Stimulated activated CD4-positive, alpha-beta T cell treated with anti-CD3 and anti-CD28 coated beads, Interleukin-2, amount 100 ng/mL, for 24 hours (primary cell): Measurements from ENCODE around the gene SLC25A53.
"Not testable (repeated sequence)": the region's sequence is repeated elsewhere in the genome, so short reads cannot be mapped to it uniquely, and the experiment has no call there.

ENCODE experiments used
- DNase-seq, 2 donors: peaks; one replicate each; pipeline ENCODE4 v3.0.0-alpha.2; 2020

SLC25A53 gene

DNA sequence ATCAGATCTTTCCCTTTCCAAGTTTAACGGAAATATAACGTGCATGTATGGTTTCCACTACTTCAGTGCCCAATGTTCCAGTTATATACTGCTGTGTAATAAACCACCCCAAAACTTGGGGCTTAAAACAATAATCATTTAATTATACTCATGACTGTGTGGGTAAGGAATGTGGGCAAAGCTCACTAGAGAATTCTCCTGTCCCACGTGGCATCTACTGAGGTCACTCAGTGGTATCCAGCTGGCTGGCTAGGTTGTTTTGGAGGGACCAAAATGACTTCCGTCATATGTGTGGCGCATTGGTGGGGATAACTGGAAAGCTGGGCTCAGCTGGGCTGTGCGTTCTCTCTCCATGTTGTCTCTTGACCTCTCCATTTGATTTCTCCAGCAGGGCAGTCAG lies 26.0 kb downstream of the SLC25A53 start:
- DNase-seq: no peak

DNA sequence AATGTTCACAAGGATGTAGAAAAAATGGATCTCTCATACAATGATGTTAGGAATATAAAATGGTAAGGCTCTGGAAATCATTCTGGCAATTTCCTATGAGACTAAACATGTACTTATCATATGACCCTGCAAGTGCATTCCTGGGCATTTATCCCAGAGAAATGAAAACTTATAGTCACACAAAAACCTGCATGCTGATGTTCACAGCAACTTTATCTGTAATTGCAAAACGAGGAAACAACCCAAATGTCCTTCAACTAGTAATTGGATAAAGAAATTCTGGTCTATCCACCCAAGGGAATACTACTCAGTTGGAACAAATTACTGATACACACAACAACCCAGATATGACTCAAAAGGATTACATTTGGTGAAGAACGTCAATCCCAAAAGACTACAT lies 30.0 kb downstream of the SLC25A53 start:
- no peak for DNase-seq

DNA sequence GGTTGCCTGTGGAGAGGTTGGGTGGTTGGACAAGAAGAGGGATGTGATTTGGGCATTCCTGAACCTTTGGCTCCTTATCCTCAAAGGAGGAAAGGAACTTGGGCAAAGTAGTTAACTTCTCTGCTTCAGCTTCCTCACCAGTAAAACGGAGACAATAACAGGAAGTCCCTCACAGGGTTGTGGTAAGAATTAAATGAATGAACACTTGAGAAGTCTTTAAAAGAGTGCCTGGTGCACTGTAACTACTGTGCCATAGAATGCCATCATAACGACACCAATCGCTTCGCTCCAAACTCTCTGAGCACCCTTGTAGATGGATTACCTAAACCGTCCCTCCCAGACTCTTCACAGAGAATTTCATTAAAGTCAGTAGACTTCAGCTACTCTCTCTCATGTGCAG lies 34.0 kb downstream of the SLC25A53 start:
- DNase-seq: no peak

DNA sequence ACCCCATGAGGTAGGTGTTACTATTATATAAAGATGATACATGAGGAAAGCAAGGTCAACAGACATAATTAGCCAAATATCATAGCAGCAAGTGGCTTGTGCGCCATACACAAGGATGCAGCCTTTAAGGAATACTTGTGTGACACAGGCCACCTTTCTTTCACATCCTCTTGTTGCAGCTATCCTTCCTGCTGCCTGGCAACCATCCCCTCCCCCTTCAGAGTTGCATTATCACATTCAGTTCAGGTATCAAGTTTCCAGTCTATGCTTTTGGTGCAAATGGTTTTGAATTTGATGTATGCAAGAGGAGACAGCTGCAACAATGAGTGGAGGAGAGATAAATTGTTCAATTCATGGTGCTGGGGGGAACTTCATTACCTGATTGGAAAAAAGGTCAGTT lies 38.0 kb downstream of the SLC25A53 start:
- no peak for DNase-seq

DNA sequence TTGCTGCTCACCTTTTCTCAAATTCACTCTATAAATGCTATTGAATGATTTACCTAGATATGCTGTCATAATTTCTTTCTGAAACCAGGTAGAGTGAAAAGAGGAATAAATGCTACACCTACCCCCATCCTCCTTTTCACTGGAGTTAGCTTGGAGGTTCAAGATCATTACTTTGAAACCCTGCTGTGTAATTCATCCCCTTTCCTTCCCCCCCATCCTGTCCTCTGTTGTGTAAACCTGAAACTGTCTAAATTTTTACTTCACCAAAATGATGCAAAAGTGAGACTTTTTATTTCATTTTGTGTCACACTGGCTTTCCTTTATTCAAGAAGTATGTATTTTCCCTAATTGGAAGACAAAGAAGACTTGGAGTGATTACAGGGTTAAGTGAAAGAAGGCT lies 39.0 kb downstream of the SLC25A53 start:
- no peak for DNase-seq

DNA sequence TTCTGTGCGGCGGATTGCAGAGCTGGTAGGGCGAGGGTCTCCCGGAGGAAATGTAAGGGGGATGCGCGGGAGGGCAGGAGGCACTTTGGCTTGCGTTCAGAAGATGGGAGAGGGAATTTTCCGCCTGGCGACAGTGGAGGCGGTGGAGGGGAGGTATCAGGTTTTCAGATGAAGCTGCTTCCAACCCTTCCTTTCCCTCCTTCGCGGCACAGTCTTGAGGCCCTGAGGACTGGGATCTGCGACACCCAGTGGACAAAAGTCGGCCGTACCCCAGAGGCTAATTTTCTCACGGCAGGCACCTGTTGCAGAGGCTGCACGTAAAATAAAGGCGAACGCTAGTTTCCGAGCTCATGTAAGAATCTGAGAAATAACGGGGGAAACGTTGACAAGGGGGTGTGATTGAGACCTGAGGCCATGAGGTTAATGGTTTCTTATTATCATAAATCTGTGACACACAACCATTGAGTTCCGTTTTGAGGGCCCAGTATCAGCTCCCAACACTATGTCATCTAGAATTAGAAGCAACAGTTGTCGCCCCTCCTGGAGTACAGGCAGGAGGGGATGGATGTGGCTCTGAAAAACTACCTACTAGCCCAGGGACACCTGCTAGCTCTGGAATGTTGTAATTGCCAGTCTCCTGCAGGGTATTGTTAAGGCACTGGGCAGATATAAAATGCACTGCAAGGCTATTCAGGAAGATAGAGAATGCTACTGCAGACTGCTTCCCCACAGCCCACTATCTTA lies 43.4 kb downstream of the SLC25A53 start:
- peak; percentile 48 to 51 for DNase-seq

DNA sequence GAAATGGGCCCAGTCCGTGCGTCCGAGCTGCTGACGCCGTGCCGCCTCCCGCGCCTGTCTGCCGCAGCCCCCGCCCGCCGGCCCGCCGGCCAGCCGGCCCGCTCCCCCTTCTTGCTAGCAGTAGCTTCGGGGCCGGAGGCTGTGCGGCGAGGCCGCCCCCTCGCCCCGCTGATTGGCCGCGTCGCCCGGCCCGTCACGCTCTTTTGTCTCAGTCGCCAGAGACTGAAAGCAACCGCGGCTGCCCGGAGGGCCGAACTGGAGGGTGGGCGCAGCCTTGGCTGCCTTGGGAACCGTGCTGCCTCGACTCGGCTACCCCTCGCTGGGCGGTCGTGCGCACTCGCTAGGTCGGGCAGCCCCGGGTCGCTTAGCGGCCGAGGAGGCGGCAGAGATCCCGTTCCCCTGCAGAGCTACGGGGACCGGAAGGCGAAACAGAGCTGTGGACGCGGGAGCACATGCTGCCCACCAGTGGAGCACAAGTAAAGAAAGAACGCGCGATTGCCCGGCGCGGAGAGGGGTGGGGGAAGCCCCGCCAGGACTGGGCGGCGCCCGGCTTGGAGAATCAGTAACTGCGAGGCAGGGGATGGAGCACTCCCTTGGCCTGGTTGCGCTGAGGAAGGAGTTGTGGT lies 44.4 kb downstream of the SLC25A53 start, which contains the start of gene ZCCHC18:
Gene ZCCHC18, plus strand, starts transcription at position 198 of the 626 bp plus-strand sequence. CDS start 1,589 bp downstream, outside the sequence.
- DNase-seq: peak; percentile 32 to 46

DNA sequence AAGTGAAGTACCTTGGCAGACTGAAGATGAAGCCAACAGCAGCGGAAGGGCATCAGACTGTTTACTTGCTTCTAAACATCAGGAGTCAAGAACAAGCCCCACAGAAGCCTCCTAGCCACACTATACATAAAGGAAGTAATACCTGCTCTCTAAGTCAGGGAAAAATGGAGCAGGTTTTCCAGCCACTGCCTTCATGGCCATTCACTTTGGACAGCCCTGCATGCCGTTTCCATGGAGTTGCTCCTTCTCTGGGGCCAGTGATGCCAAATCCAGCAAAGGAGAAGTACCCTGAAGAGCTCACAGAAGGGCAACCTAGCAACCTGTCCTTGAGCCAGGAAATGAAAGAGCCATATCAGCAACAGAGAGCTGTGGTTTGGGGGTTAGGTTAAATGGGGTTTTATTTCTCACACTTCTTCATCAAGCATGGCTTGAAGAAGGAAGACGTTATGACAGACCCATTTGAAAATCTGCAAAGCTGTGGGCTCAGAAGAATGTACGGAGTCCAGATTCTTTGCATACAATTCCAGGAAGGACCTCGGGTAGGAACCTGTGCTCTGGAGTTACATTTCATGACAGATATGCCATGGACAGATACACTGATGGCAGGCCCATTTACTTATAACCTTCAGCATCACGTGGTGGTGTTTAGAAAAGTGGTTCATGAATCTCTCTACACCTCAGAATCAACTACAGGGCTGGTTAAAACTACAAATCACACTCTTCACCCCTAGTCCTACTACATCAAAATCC lies 46.1 kb downstream of the SLC25A53 start:
- DNase-seq: not testable (repeated sequence)

DNA sequence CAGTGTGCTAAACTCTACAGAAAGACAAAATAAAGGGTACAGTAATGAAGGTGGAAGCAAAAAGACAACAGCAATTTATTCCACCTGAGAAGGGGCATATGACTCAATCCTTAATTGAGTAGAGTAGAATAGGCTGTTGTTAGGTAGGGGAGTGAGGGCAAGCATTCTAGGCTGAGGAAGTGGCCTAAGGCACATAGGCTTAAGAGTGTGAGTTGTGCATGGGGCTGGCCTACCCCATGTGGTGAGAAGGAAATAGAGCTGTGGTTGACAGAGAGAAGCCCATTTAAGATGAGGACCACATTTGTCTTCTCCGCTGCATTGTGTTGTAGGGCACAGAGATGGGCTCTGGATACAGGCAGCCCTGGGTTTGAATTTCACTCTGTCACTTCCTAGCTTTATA lies 47.9 kb downstream of the SLC25A53 start:
- DNase-seq: no peak

DNA sequence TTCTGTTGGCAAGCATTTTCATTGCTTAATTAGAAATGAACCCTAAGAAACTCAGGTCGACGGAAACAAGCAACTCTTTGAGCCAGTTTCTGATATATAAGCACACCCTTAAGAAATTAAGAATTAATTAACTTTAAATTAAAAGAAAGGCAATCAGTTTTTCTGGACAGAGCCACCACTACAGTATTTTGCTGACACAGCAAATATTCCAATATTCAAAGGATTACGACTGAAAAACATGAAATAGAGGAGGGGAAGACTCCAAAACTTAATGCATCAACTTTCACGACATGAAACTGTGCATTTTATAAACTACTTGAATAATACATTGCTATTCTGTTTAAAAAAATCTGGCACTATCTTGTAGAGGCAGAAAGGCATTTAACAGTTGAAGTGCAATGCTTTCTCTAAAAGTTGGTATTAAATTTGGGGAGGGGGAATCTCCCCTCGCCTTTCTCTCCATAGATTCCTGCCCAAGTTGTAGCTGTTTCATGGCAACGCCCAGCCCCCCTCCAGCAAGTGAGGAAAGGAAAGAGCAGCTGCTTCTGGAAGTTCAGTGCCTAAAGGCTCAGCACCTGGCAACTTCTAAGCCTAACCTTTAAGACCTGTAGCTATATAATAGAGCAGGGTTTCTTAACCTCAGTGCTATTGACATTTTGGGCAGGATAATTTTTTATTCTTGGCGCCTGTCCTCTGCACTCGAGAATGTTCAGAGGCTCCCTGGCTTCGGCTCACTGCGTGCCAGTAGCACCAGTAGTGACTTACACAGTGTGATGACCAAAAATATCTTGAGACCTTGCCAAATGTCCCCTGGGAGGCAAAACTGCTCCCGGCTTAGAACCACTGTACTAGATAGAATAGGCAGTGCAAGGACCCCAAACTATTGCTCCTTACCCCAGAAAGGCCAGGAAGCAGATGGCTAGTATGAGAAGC lies 51.2 kb downstream of the SLC25A53 start:
- DNase-seq: no peak

DNA sequence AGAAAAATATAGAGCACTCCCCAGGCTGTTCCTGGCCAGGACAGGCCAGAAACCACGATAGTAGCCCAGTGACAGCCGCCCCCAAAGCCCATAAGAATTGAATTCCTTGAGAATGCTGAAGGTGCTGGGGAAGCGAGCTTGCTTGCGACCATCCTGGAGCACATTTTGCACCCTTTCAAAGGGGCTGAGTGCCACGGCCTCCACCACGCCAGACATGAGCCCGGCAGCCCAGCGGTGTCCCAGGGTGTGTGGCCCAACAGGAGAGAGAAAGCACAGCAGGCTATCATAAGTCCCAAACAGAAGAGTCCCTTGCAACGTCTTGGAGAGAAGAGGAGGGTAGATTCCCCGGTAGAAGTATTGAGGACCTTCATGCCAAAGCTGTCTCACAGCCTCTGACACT lies 52.1 kb downstream of the SLC25A53 start:
- DNase-seq: no peak

DNA sequence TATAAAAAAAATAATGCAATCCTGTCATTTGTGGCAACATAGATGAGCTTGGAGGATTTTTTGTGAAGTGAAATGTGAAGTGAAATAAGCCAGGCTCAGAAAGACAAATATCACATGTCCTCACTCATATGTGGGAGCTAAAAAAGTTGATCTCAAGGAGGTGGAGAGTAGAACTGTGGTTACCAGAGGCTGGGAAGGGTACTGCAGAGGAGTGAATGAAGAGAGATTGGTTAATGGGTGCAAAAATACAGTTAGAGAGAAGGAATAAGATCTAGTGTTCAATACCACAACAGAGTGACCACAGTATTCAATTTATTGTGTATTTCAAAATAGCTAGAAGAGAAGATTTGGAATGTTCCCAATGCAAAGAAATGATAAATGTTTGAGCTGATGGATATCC lies 57.9 kb downstream of the SLC25A53 start:
- DNase-seq: no peak

DNA sequence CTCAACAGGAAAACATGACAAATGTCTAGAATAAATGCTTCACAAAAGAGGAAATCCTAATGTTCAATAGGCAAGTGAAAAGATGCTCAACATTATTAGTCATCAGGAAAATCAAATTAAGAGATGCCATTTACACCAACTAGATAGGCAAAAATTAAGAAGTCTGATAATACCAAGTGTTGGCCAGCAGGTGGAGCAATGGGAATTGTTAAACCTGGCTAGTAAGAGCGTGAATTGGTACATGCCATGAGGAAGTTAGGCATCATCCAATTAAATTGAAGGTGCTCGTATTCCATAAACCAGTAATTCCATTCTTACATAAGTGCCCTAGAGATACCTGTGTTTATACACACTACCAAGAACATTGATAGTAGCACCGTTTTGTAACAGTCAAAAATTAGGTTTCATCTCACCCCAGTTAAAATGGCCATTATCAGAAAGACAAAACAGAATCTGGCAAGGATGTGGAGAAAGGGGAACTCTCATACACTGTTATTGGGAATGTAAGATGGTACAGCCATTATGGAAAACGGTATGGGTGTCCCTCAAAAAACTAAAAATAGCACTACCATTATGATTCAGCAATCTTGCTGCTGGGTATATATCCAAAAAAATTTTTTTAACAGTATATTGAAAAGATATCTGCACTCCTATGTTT lies 58.5 kb downstream of the SLC25A53 start:
- peak; percentile 34 to 49 for DNase-seq

DNA sequence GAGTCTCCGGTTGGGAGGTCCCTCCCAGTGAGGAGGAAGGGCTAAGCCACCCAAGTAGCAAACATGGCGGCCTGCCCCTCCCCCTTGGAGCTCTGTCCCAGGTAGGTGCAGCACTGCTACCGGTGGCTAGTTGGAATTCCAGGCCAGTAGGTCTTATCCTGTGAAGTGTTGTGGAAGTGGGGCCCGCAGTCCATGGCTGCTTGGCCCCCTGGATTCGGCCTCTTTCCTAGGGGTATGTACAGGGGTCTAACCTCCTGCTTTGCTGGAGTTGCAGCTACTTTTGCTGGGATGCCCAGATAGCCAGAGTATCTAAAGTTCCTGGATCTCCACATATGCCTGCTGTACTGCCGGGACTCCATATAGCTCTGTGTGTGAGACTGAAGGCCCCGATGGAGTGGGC lies 70.9 kb downstream of the SLC25A53 start:
- no peak for DNase-seq

DNA sequence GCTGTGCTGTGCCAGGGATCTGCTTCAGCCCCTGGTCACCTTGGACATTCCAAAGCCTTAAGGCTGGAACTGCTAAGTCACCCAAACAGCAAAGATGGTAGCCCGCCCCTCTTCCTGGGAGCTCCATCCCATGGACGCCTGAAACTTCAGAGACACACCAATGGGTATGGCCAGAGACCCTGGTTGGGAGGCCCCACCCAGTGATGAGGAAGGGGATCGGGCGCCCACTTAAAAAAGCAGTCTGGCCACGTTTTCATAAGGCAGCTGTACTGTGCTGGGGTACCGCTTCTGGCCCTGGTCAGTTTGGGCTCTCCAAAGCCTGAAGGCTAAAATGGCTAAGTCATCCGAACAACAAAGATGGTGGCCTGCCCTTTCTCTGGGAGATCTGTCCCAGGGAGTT lies 71.3 kb downstream of the SLC25A53 start:
- no peak for DNase-seq

DNA sequence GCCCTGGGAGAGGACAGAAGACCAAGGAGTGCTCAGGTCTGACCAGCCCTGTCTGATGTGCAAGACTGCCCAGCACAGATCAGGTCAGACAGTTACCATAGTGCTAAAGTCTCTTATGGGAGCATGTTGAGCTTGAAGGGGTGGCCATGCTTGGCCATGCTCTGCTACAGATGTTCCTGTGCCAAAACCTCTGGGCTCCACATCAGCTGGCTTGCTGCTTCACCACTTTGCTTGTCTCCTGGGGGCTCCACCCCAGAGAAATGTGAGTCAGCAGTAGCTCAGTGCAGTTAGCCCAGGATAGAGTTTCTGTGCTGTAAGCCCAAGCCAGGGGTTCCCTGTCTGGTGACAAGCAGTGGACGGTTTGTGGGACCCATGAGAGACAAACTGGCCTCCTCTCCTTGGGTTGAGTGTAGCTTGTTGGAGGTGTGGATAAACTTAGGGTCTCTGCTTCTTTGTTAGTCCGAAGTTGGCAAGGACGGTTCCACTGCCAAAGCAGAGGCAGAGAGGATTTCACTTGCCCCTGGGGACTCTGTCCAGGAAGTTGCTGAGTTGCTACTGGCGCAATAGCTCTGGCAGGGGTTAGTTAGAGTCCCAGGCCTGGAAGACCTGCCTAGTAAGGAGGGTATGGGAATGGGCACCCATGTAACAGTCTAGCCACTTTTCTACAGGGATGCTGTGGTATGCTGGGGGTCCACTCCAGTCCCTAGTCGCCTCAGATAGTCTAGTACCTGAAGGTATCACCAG lies 72.1 kb downstream of the SLC25A53 start:
- no peak for DNase-seq

DNA sequence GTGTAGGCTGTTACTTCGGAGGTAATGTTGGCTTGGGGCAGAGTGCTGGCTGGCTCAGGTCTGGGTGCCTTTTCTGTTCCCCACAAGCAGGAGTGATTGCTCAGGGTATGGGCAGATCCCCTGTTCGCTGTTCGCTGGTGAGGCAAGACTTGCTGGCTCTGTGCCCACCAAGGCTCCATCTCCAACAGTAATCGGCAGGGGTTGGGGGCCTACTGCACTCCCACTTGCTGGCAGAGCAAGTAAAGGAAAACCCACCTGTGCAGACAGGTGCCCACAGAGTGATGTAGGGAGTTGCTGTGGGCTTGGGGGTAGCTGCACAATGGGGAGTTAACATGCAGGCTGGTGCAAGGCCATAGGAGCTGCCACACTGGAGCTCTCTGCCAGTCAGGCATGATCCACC lies 72.7 kb downstream of the SLC25A53 start:
- no peak for DNase-seq

DNA sequence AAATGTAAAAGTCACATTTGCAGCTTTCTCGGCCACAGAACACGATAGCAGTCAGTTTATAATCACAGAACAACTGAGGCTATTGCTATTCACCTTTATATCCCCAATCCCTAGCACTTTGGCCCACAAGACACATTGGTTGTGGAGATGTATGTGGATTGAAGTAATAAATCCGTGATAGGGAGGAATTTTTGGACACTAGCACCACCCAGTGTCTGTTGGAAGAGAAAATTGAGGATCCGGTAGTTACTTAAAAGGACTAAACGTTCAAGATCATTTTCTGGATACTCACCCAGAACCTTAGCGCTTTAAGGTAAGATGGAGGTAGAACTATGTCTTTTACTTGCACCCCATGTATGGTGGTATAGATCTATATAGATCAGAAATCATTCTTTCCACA lies 79.0 kb downstream of the SLC25A53 start:
- DNase-seq: not testable (repeated sequence)

DNA sequence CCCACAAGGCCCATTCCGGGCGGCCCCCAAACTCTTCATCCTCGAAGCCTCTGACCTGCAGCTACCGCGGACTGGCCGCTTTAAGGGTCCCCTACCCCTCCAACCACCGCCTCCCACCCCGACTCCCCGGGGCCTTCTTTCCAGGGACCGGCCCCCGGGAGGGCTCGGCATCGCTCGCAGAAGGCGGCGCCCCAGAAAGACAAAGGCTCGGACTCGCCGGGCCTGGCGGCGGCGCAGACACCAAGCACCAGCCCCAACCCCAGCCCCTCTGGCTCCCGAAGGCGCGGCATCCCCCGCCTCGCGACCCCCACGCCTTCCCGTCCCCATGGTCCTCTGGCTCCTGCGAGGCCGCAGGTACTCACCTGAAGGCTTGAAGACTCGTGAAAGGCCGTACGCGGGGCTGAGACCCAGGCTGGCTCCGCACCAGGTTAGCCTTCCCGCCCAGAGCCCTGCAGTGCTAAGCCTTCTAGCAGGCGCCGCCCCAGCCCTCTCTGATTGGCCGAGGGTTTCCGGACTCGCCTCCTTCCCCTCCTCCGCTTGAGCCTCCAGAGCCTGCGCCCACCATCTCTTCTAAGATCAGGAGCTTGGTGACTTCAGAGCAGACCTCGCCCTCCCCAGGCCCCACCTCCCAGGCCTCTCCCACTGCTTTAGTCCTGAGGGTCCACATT lies 80.9 kb downstream of the SLC25A53 start, which contains the start of gene TMSB15C:
Gene TMSB15C, minus strand, starts transcription at position 459 of the 668 bp plus-strand sequence.
- DNase-seq: not testable (repeated sequence)

DNA sequence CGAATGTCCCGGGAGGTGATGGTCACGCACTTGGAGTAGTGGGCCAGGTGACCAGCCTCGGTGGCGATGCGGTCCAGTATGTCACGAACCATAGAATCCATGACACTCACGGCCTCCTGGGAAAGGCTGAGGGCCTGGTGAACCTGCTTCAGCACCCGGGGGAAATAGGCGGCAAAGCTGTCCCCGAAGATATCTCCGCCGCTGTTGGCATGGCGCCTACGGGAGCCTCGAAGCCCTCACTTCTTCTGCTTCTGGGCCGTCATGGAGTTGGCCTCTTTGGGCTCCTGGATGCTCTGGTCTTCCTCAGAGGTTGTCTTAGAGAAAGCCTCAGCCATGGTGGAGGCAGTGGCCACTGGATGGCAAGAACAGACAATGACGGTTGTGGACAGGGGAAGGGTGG lies 94.2 kb downstream of the SLC25A53 start:
- DNase-seq: not testable (repeated sequence)

DNA sequence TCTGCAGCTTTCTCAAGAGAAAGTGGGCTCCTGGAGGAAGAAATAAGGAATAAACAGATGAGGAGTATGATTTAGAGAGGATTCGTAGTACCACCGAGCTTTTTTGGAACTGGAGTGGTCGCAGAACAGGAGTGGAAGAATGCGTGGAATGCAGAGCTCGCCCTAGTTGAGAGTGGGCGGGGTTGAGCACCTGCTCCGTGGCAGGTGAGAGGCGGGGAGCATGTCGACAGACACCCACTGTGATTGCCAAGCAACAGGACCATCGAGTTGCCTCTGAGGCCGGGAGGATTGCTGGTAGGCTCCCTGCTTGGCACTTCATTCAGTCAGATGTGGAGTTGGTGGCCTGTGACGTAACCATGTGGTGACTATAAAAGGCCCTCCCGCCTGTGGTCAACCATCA lies 101.9 kb downstream of the SLC25A53 start:
- not testable (repeated sequence) for DNase-seq
